ENCODE data around the gene DPEP3. TPM values are rescaled to one million over a fixed set of nuclear protein-coding genes. Genes with fewer than 3 reads are reported as not detected.

DPEP3 gene
- total RNA-seq, 1 experiment from 2014 or later = not detected

- Histone ChIP-seq H3K4me1 (ENCODE audit: insufficient read depth, low read length) (peaks cover 17% of the 10 kb centered on the region), H3K79me2 (ENCODE audit: low read length) (peaks cover 29% of the 10 kb centered on the region), H3K27me3 (ENCODE audit: low read length) (no peaks in the 10 kb centered on the region), H3K9ac (ENCODE audit: low read length) (peak overlapping the region; percentile 81; the same call in 1 of the 2 replicates), H2AFZ (ENCODE audit: low read length) (peak overlapping the region; percentile 92), H3K4me2 (ENCODE audit: low read length) (peak overlapping the region; percentile 95), H3K9me3 (ENCODE audit: low read length) (no peaks in the 10 kb centered on the region), H3K27ac (ENCODE audit: low read length) (no peak overlapping the region), H3K4me3 (ENCODE audit: low read length) (peak overlapping the region; percentile 94), H3F3A (ENCODE audit: low read length, unreplicated experiment) (no peaks in the 10 kb centered on the region), H3K36me3 (ENCODE audit: low read depth, low read length) (no peaks in the 10 kb centered on the region), H3K9me2 (replicated peaks; ENCODE audit: low read length) (no peaks in the 10 kb centered on the region), H4K20me1 (ENCODE audit: low read length) (no peaks in the 10 kb centered on the region)
- intact Hi-C loops (cut with micrococcal nuclease) = no loop called here
- POLR2A ChIA-PET (ENCODE audit: unreplicated experiment) = no interaction called here
- ATAC-seq (no peak), DNase-seq (no peak)
- CTCF ChIA-PET = no interaction called here
- TF ChIP-seq EZH2 (IDR thresholded peaks at IDR 0.05; ENCODE audit: low read length, unreplicated experiment) = no peak
- TF ChIP-seq EZH2phosphoT487 (IDR thresholded peaks at IDR 0.05; ENCODE audit: borderline replicate concordance, low read length) = no peak
- TF ChIP-seq, protein P1, sequence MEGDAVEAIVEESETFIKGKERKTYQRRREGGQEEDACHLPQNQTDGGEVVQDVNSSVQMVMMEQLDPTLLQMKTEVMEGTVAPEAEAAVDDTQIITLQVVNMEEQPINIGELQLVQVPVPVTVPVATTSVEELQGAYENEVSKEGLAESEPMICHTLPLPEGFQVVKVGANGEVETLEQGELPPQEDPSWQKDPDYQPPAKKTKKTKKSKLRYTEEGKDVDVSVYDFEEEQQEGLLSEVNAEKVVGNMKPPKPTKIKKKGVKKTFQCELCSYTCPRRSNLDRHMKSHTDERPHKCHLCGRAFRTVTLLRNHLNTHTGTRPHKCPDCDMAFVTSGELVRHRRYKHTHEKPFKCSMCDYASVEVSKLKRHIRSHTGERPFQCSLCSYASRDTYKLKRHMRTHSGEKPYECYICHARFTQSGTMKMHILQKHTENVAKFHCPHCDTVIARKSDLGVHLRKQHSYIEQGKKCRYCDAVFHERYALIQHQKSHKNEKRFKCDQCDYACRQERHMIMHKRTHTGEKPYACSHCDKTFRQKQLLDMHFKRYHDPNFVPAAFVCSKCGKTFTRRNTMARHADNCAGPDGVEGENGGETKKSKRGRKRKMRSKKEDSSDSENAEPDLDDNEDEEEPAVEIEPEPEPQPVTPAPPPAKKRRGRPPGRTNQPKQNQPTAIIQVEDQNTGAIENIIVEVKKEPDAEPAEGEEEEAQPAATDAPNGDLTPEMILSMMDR (conservative IDR thresholded peaks at IDR 0.05; ENCODE audit: low read depth, low read length) = no peak
- BruUV-seq (replicated peaks) = no TSS peak
Observed at GRCh38 chr16:67969254-67970039, 10.9 kb downstream of the DPEP3 start.

DNA sequence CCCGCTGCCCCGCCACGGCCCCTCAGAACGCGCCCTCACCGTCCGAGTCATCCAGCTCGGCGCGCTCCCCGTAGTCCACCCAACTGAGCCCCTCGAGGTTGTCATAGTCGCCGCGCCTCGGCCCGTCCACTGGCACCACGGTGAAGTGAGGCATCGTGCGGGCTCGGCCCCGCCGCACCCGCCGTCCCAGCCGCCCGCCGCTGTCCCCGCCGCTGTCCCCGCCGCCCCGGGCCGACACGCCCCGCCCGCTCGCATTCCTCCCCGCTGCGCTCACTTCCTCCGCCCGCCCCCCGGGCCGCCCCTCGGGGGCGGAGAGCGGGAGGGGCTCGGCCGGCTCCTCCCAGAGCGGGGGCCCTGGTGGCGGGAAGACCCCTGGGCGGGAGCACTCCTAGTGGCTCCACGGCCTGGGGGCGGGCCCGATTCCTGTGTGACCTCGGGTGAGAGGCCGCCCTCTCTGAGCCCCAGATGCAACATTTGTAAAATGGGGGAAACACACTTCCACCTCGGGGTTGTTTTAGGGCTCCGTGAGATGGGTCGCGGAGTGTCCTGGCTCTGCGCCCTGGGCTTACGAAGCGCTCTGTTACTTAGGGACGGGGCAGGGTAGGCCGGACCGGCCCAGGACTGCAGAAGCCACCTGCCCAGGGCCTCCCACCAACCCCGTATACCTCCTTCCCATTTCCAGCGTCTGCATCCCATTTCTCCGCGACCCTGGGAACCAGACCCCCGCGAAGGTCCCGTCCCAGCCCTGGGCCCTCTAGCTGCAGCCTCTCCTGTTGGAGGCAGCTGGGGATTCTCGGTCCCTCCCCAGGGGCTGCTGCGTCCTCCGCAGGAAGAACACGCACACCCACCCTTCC is 11.7 kb downstream of the DPEP3 start, which contains the start of gene SLC12A4:
TSS of gene SLC12A4 (minus strand) at position 238 of the 854 bp plus-strand sequence. CDS start at position 154, 84 bp downstream.
- no peak for TF ChIP-seq EZH2 (IDR thresholded peaks at IDR 0.05; ENCODE audit: low read length, unreplicated experiment)
- no peak for TF ChIP-seq EZH2phosphoT487 (IDR thresholded peaks at IDR 0.05; ENCODE audit: borderline replicate concordance, low read length)
- TF ChIP-seq, protein P1 (conservative IDR thresholded peaks at IDR 0.05; ENCODE audit: low read depth, low read length) = no peak
- H3K4me2 ChIP-seq (ENCODE audit: low read length) = peak within 1 kb of the TSS; percentile 95
- BruUV-seq (replicated peaks) = no TSS peak
- peak within 1 kb of the TSS; percentile 92 for H2AFZ ChIP-seq (ENCODE audit: low read length)
- no peak within 1 kb of the TSS for H3K27ac ChIP-seq (ENCODE audit: low read length)
- CTCF ChIA-PET = no interaction called here
- H3F3A ChIP-seq (ENCODE audit: low read length, unreplicated experiment) = no peaks in the 10 kb centered on the region
- ATAC-seq (peak; percentile 82), DNase-seq (peak; percentile 76)
- H3K4me1 ChIP-seq (ENCODE audit: insufficient read depth, low read length) = peaks cover 17% of the 10 kb centered on the region
- H4K20me1 ChIP-seq (ENCODE audit: low read length) = no peaks in the 10 kb centered on the region
- peak within 1 kb of the TSS; percentile 94 for H3K4me3 ChIP-seq (ENCODE audit: low read length)
- H3K9me3 ChIP-seq (ENCODE audit: low read length) = no peaks in the 10 kb centered on the region
- peaks cover 29% of the 10 kb centered on the region for H3K79me2 ChIP-seq (ENCODE audit: low read length)
- no peaks in the 10 kb centered on the region for H3K36me3 ChIP-seq (ENCODE audit: low read depth, low read length)
- H3K9me2 ChIP-seq (replicated peaks; ENCODE audit: low read length) = no peaks in the 10 kb centered on the region
- POLR2A ChIA-PET (ENCODE audit: unreplicated experiment) = no interaction called here
- intact Hi-C loops (cut with micrococcal nuclease) = no loop called here
- H3K27me3 ChIP-seq (ENCODE audit: low read length) = no peaks in the 10 kb centered on the region
- peak within 1 kb of the TSS; percentile 81 for H3K9ac ChIP-seq (ENCODE audit: low read length)
